ENCODE results near the gene PLRG1. TPM values are rescaled to one million over a fixed set of nuclear protein-coding genes. Genes with fewer than 3 reads are reported as not detected.

Gene PLRG1
- polyA plus RNA-seq, 4 donors, result 99.5 to 124 (median 113) TPM

GRCh38 chr4:154485127-154485773 lies 65.0 kb downstream of the PLRG1 start:
- DNase-seq (ENCODE audit: low read depth in 4 of 4, low spot score in 2 of 4), result no peak

Other genes with a start within 250 kb of the PLRG1 start
- gene DCHS2, start 58.6 kb downstream of the PLRG1 start, polyA plus RNA-seq (ENCODE audit: insufficient read length in 4 of 4), result 10 to 100 TPM in 1 of 4 donors, 1 to 10 TPM in 3; 5.7 to 11.3 (median 6.7) TPM
- gene FGB, start 12.6 kb upstream of the PLRG1 start, polyA plus RNA-seq (ENCODE audit: insufficient read length in 4 of 4), result 100 to 1,000 TPM in 2 of 4 donors, 1 to 10 TPM in 2; 5.9 to 204 (median 63.8) TPM
- 10 to 100 TPM in 1 of 4 donors, under 1 TPM in 2, not detected in 1; 0.06 to 39.6 (median 0.33) TPM for gene FGA, start 40.3 kb upstream of the PLRG1 start, polyA plus RNA-seq (ENCODE audit: insufficient read length in 4 of 4)
- 10 to 100 TPM in 1 of 4 donors, not detected in 3; 41.2 TPM for gene FGG, start 62.3 kb upstream of the PLRG1 start, polyA plus RNA-seq (ENCODE audit: insufficient read length in 4 of 4)
- gene LRAT, start 193.6 kb upstream of the PLRG1 start, polyA plus RNA-seq (ENCODE audit: insufficient read length in 4 of 4), result 1 to 10 TPM in 1 of 4 donors, under 1 TPM in 3; 0.49 to 1.1 (median 0.75) TPM
- gene RBM46, start 230.9 kb upstream of the PLRG1 start, polyA plus RNA-seq (ENCODE audit: insufficient read length in 4 of 4), result under 1 TPM; 0.04 to 0.07 (median 0.06) TPM